GM12878 (cell line): ENCODE measurements around the gene DBN1. TPM values are rescaled to one million over a fixed set of nuclear protein-coding genes. Genes with fewer than 3 reads are reported as not detected.

Experiments
- BCL3 ChIP-seq: IDR thresholded peaks from 2 replicates; pipeline ENCODE4 v1.6.1; 2011; ENCODE audit warnings: borderline replicate concordance, low read depth, mild to moderate bottlenecking, moderate library complexity, low read length; ENCODE audit not compliant: insufficient read depth, poor library complexity, severe bottlenecking
- BCLAF1 ChIP-seq: fragments of 450-650 bp; IDR thresholded peaks from 2 replicates; pipeline ENCODE4 v1.6.1; 2017; ENCODE audit warnings: antibody characterized with exemption, mild to moderate bottlenecking, moderate library complexity
- BRCA1 ChIP-seq: IDR thresholded peaks from 2 replicates; pipeline ENCODE4 v1.6.1; 2011; ENCODE audit warnings: low read depth, low read length, improper control_type of control experiment
- E4F1 ChIP-seq: fragments of 450-650 bp; IDR thresholded peaks from 2 replicates; pipeline ENCODE4 v1.6.1; 2018; ENCODE audit warnings: borderline replicate concordance, mild to moderate bottlenecking; ENCODE audit not compliant: partially characterized antibody
- MAX ChIP-seq: IDR thresholded peaks from 2 replicates; pipeline ENCODE4 v1.6.1; 2012; ENCODE audit warnings: low read depth, low read length, improper control_type of control experiment
- NFIC ChIP-seq: IDR thresholded peaks from 2 replicates; pipeline ENCODE4 v1.6.1; 2012; ENCODE audit warnings: low read depth, mild to moderate bottlenecking, inconsistent platforms, low read length, moderate library complexity
- NKRF ChIP-seq: fragments of 450-650 bp; conservative IDR thresholded peaks from 2 replicates; pipeline ENCODE4 v1.6.1; 2017; ENCODE audit warnings: mild to moderate bottlenecking, moderate library complexity
- PML ChIP-seq: IDR thresholded peaks from 2 replicates; pipeline ENCODE4 v1.6.1; 2012; ENCODE audit warnings: low read length, inconsistent platforms
- POLR2AphosphoS2 ChIP-seq: IDR thresholded peaks from 2 replicates; pipeline ENCODE4 v1.6.1; 2011; ENCODE audit warnings: low read depth, mild to moderate bottlenecking, low read length, improper control_type of control experiment, moderate library complexity
- RAD21 ChIP-seq: IDR thresholded peaks from 2 replicates; pipeline ENCODE4 v1.6.1; 2011; ENCODE audit warnings: mild to moderate bottlenecking, low read depth, low read length, moderate library complexity; ENCODE audit not compliant: insufficient read depth
- TCF12 ChIP-seq: IDR thresholded peaks from 2 replicates; pipeline ENCODE4 v1.6.1; 2011; ENCODE audit warnings: low read depth, mild to moderate bottlenecking, low read length
- TCF3 ChIP-seq: IDR thresholded peaks from 2 replicates; pipeline ENCODE4 v1.6.1; 2012; ENCODE audit warnings: low read depth, mild to moderate bottlenecking, low read length, borderline replicate concordance; ENCODE audit not compliant: insufficient read depth
- TCF7 ChIP-seq: IDR thresholded peaks from 2 replicates; pipeline ENCODE4 v1.6.1; 2014; ENCODE audit warnings: antibody characterized with exemption, borderline replicate concordance
- ZBTB40 ChIP-seq: fragments of 450-650 bp; IDR thresholded peaks from 2 replicates; pipeline ENCODE4 v1.6.1; 2016; ENCODE audit warnings: mild to moderate bottlenecking, moderate library complexity, borderline replicate concordance
- polyA plus RNA-seq, 11 experiments: library from polyadenylated mRNA; depleted of rRNA in 4 of 11; unstranded in 6 of 11; stranded (reverse) in 5 of 11; fragments of >200 nt; fragmentation: Nextera tagmentation in 4 of 11; fragmentation: Illumina TruSeq in 1 of 11; extraction: Ambion mirVana in 4 of 11; extraction: Trizol in 1 of 11; gene quantifications; 1 replicate in 1 of 11; 2 replicates in 10 of 11; pipeline versions ENCODE4 v1.2.1 to v1.2.3, GENCODE V29; 2011 to 2016; ENCODE audit warnings: inconsistent platforms in 2 of 11, missing spikeins in 2 of 11, low read depth in 1 of 11
- total RNA-seq, 4 experiments: library from RNA; depleted of rRNA in 3 of 4; stranded (reverse); fragments of >200 nt in 3 of 4; fragmentation: Illumina TruSeq in 1 of 4; extraction: Trizol in 1 of 4; gene quantifications; 2 replicates each; pipeline versions ENCODE4 v1.2.1 to v1.2.3, GENCODE V29; 2013 to 2021

The DBN1 gene
- total and polyA plus RNA-seq, 10 of the 15 experiments (the other 5 are each of a cell fraction or from before 2014, with no cell fraction given), result 0.18 to 81.0 (median 27.9) TPM

- TF ChIP-seq ZBTB40, result no peak; the same call in 1 of the 2 replicates
- TF ChIP-seq POLR2AphosphoS2, result 0 out of 2 replicates have a peak, but pooled peaks have one; percentile 60
- no peak for TF ChIP-seq TCF7
- peak; percentile 29; the same call in 1 of the 2 replicates for TF ChIP-seq NKRF
- no peak for TF ChIP-seq MAX
- no peak for TF ChIP-seq TCF3
- TF ChIP-seq BRCA1, result no peak
- TF ChIP-seq BCLAF1, result no peak
- no peak for TF ChIP-seq PML
- no peak for TF ChIP-seq BCL3
- no peak for TF ChIP-seq RAD21
- no peak for TF ChIP-seq TCF12
- TF ChIP-seq E4F1, result no peak
- TF ChIP-seq NFIC, result no peak
These were observed 28.6 kb upstream of the DBN1 start (continued) for GRCh38 chr5:177501874-177502678.
